H1 (cell line): ENCODE results near the gene PANX2.

Experiments
- BCL11A ChIP-seq, 2 experiments: IDR thresholded peaks; one replicate each; pipeline ENCODE4 v1.6.1; 2011; ENCODE audit warnings: low read depth in 2 of 2, low read length in 2 of 2, mild to moderate bottlenecking in 2 of 2
- CEBPB ChIP-seq: IDR thresholded peaks from 2 replicates; pipeline ENCODE4 v1.6.1; 2012; ENCODE audit warnings: low read depth, low read length
- EP300 ChIP-seq, 2 experiments: IDR thresholded peaks; 1 replicate in 1 of 2; 2 replicates in 1 of 2; pipeline ENCODE4 v1.6.1; 2011 to 2012; ENCODE audit warnings: low read depth in 2 of 2, low read length in 2 of 2, mild to moderate bottlenecking in 2 of 2, borderline replicate concordance in 1 of 2, inconsistent platforms in 1 of 2, moderate library complexity in 1 of 2
- HDAC6 ChIP-seq: IDR thresholded peaks from one replicate; pipeline ENCODE4 v1.7.1; 2012; ENCODE audit warnings: low read depth, mild to moderate bottlenecking, inconsistent platforms, low read length, moderate library complexity
- POLR2A ChIP-seq, 2 experiments: IDR thresholded peaks; 1 replicate in 1 of 2; 2 replicates in 1 of 2; pipeline ENCODE4 v1.6.1; 2011; ENCODE audit warnings: low read depth in 2 of 2, low read length in 2 of 2, mild to moderate bottlenecking in 2 of 2; ENCODE audit errors: control extremely low read depth in 1 of 2
- RBBP5 ChIP-seq: IDR thresholded peaks from 2 replicates; pipeline ENCODE4 v1.7.1; 2012; ENCODE audit warnings: low read depth, mild to moderate bottlenecking, inconsistent platforms, low read length, moderate library complexity, borderline replicate concordance
- SIN3A ChIP-seq, 2 experiments: IDR thresholded peaks in 1 of 2; conservative IDR thresholded peaks in 1 of 2; 2 replicates each; pipeline ENCODE4 v1.6.1; 2011 to 2012; ENCODE audit warnings: low read length in 2 of 2, improper control_type of control experiment in 1 of 2, low read depth in 1 of 2, mild to moderate bottlenecking in 1 of 2
- SP1 ChIP-seq: IDR thresholded peaks from 2 replicates; pipeline ENCODE4 v1.6.1; 2011; ENCODE audit warnings: low read depth, low read length
- TF ChIP-seq, protein P1 (sequence below), 3 experiments: IDR thresholded peaks; 1 replicate in 2 of 3; 2 replicates in 1 of 3; pipeline versions ENCODE4 v1.5.1 to v1.6.1; 2011; ENCODE audit warnings: low read length in 3 of 3, mild to moderate bottlenecking in 3 of 3, inconsistent platforms in 2 of 3, low read depth in 1 of 3, moderate library complexity in 1 of 3; ENCODE audit not compliant: insufficient read depth in 1 of 3; ENCODE audit errors: control extremely low read depth in 1 of 3

DNA sequence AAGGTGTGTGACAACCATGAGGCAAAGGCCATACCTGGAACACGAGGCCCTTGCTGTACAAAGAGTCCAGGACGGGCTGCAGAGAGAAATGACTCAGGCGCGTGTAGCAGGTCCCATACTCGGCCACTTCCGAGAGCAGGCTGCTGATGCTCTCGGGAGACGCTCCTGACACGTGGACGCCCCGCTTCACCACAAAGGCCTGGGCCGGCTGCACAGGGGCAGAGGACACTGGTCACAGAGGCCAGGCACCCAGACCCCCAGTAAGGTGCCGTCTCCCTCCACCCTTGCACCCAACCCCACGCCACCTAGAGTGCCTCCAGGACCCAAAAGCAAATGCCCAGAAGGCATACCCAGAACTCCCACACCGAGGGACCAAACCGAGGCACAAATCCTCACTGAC is 58.8 kb downstream of the PANX2 start:
- no peak for TF ChIP-seq SP1
- TF ChIP-seq, protein P1, sequence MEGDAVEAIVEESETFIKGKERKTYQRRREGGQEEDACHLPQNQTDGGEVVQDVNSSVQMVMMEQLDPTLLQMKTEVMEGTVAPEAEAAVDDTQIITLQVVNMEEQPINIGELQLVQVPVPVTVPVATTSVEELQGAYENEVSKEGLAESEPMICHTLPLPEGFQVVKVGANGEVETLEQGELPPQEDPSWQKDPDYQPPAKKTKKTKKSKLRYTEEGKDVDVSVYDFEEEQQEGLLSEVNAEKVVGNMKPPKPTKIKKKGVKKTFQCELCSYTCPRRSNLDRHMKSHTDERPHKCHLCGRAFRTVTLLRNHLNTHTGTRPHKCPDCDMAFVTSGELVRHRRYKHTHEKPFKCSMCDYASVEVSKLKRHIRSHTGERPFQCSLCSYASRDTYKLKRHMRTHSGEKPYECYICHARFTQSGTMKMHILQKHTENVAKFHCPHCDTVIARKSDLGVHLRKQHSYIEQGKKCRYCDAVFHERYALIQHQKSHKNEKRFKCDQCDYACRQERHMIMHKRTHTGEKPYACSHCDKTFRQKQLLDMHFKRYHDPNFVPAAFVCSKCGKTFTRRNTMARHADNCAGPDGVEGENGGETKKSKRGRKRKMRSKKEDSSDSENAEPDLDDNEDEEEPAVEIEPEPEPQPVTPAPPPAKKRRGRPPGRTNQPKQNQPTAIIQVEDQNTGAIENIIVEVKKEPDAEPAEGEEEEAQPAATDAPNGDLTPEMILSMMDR (IDR thresholded peaks at IDR 0.05; ENCODE audit: control extremely low read depth in 1 of 3, insufficient read depth in 1 of 3, low read depth in 1 of 3, low read length in 3 of 3) = no peak
- TF ChIP-seq BCL11A (IDR thresholded peaks at IDR 0.05; ENCODE audit: low read depth in 2 of 2, low read length in 2 of 2) = no peak
- no peak for TF ChIP-seq POLR2A (IDR thresholded peaks at IDR 0.05; ENCODE audit: control extremely low read depth in 1 of 2, low read depth in 2 of 2, low read length in 2 of 2)
- no peak for TF ChIP-seq CEBPB
- TF ChIP-seq SIN3A (conservative IDR thresholded peaks at IDR 0.05 in 1 of 2, IDR thresholded peaks at IDR 0.05 in 1 of 2; ENCODE audit: low read depth in 1 of 2, low read length in 2 of 2) = no peak
- no peak for TF ChIP-seq EP300 (IDR thresholded peaks at IDR 0.05; ENCODE audit: borderline replicate concordance in 1 of 2, low read depth in 2 of 2, low read length in 2 of 2)
- no peak for TF ChIP-seq HDAC6
- no peak for TF ChIP-seq RBBP5
